HEK293 (cell line): Measurements from ENCODE around the gene SLFN5.
A peak's percentile ranks its signal among the peaks of the same experiment; 100 is the strongest.
"Not testable (repeated sequence)": the region's sequence is repeated elsewhere in the genome, so short reads cannot be mapped to it uniquely, and the experiment has no call there.

Experiments
- CTCF ChIA-PET: fragments of 350-600 bp; formaldehyde crosslinking; extraction: SDS; loops from one replicate; lab custom pipeline; 2021; ENCODE audit warnings: antibody characterized with exemption; lab: Yijun Ruan, JAX
- POLR2A ChIA-PET: fragments of 300-600 bp; formaldehyde crosslinking; extraction: SDS; loops from one replicate; lab custom pipeline; 2020; ENCODE audit warnings: antibody characterized with exemption, inconsistent platforms; lab: Yijun Ruan, JAX
- H3K27ac ChIP-seq: fragments of 200-500 bp; sonication (Bioruptor generic); 2 replicates; pipeline ENCODE4 v1.5.1; 2014; ENCODE audit warnings: low read depth, low read length, control low read depth, inconsistent platforms; ENCODE audit errors: extremely low read depth
- H3K36me3 ChIP-seq, 2 experiments: fragments of 200-500 bp in 1 of 2; sonication (Bioruptor generic) in 1 of 2; 1 replicate in 1 of 2; 2 replicates in 1 of 2; pipeline ENCODE4 v1.5.1; 2014 to 2017; ENCODE audit warnings: inconsistent platforms in 2 of 2, low read length in 2 of 2; ENCODE audit not compliant: control insufficient read depth in 2 of 2, insufficient read depth in 1 of 2
- H3K4me1 ChIP-seq: fragments of 200-500 bp; sonication (Bioruptor generic); 2 replicates; pipeline ENCODE4 v1.5.1; 2014; ENCODE audit warnings: mild to moderate bottlenecking, low read length, inconsistent platforms; ENCODE audit not compliant: control insufficient read depth, insufficient read depth
- H3K4me3 ChIP-seq: 2 replicates; pipeline ENCODE4 v1.5.1; 2011; ENCODE audit warnings: low read depth, mild to moderate bottlenecking, control low read depth, low read length, moderate library complexity
- H3K9me3 ChIP-seq: fragments of 200-500 bp; sonication (Bioruptor generic); 2 replicates; pipeline ENCODE4 v1.5.1; 2014; ENCODE audit warnings: low read depth, low read length, inconsistent platforms; ENCODE audit not compliant: control insufficient read depth, insufficient read depth
- CTCF ChIP-seq: fragments of 450-650 bp; formaldehyde crosslinking; IDR thresholded peaks from 2 replicates; pipeline ENCODE4 v1.5.1; 2016; ENCODE audit warnings: missing biosample characterization, missing genetic modification characterization
- KLF17 ChIP-seq: fragments of 450-650 bp; formaldehyde crosslinking; IDR thresholded peaks from 2 replicates; pipeline ENCODE4 v1.5.1; 2016; ENCODE audit warnings: missing biosample characterization, missing genetic modification characterization
- KLF8 ChIP-seq: fragments of 450-650 bp; formaldehyde crosslinking; IDR thresholded peaks from 2 replicates; pipeline ENCODE4 v1.5.1; 2016; ENCODE audit warnings: missing biosample characterization, missing genetic modification characterization
- ZBTB21 ChIP-seq: fragments of 450-650 bp; formaldehyde crosslinking; IDR thresholded peaks from 2 replicates; pipeline ENCODE4 v1.5.1; 2017; ENCODE audit warnings: missing biosample characterization, missing genetic modification characterization
- ZBTB8A ChIP-seq: fragments of 450-650 bp; formaldehyde crosslinking; IDR thresholded peaks from 2 replicates; pipeline ENCODE4 v1.5.1; 2016; ENCODE audit warnings: missing biosample characterization, missing genetic modification characterization
- ZFP41 ChIP-seq: fragments of 450-650 bp; formaldehyde crosslinking; IDR thresholded peaks from 2 replicates; pipeline ENCODE4 v1.5.1; 2016; ENCODE audit warnings: missing biosample characterization, missing genetic modification characterization, borderline replicate concordance
- ZNF211 ChIP-seq: fragments of 450-650 bp; formaldehyde crosslinking; IDR thresholded peaks from 2 replicates; pipeline ENCODE4 v1.5.1; 2016; ENCODE audit warnings: low read depth, missing biosample characterization, missing genetic modification characterization
- ZNF449 ChIP-seq: fragments of 450-650 bp; formaldehyde crosslinking; IDR thresholded peaks from 2 replicates; pipeline ENCODE4 v1.5.1; 2017; ENCODE audit warnings: missing biosample characterization, mild to moderate bottlenecking, missing genetic modification characterization, moderate library complexity
- ZNF510 ChIP-seq: fragments of 450-650 bp; formaldehyde crosslinking; IDR thresholded peaks from 2 replicates; pipeline ENCODE4 v1.5.1; 2018; ENCODE audit warnings: mild to moderate bottlenecking, missing genetic modification characterization, missing biosample characterization; ENCODE audit not compliant: insufficient replicate concordance
- ZNF513 ChIP-seq: fragments of 450-650 bp; IDR thresholded peaks from 2 replicates; pipeline ENCODE4 v1.5.1; 2018; ENCODE audit warnings: missing biosample characterization, missing genetic modification characterization
- ZNF529 ChIP-seq: fragments of 450-650 bp; formaldehyde crosslinking; IDR thresholded peaks from 2 replicates; pipeline ENCODE4 v1.5.1; 2017; ENCODE audit warnings: missing genetic modification characterization, missing biosample characterization; ENCODE audit not compliant: insufficient replicate concordance
- ZNF670 ChIP-seq: fragments of 450-650 bp; formaldehyde crosslinking; IDR thresholded peaks from 2 replicates; pipeline ENCODE4 v1.5.1; 2016; ENCODE audit warnings: missing biosample characterization, missing genetic modification characterization, low read depth
- ZNF677 ChIP-seq: fragments of 450-650 bp; IDR thresholded peaks from 2 replicates; pipeline ENCODE4 v1.5.0; 2018; ENCODE audit warnings: missing biosample characterization, mild to moderate bottlenecking, missing genetic modification characterization, moderate library complexity

Gene SLFN5

GRCh38 chr17:35242805-35243560 lies at the start of gene SLFN5 (continued):
- TF ChIP-seq ZNF449 (tag by site-specific recombination) (no peak), KLF17 (tag by site-specific recombination) (0 out of 2 replicates have a peak, but pooled peaks have one; percentile 14), ZBTB21 (tag by site-specific recombination) (no peak), ZNF513 (tag by site-specific recombination) (no peak), CTCF (tag by site-specific recombination) (peak; percentile 37), ZNF510 (no peak)

- H3K27ac ChIP-seq, CTCF ChIA-PET, H3K4me3 ChIP-seq, POLR2A ChIA-PET, H3K9me3 ChIP-seq, H3K4me1 ChIP-seq, H3K36me3 ChIP-seq: not testable (repeated sequence)
These were observed 48.9 kb upstream of the SLFN5 start, which contains the start of gene SLC35G3 for GRCh38 chr17:35194001-35194400. Gene SLC35G3 (minus strand): TSS chr17:35194393. CDS start chr17:35194307, 86 bp downstream.

GRCh38 chr17:35195062-35195461 lies 47.8 kb upstream of the SLFN5 start:
- H3K4me3 ChIP-seq, CTCF ChIA-PET, POLR2A ChIA-PET, H3K36me3 ChIP-seq, H3K4me1 ChIP-seq, H3K27ac ChIP-seq, H3K9me3 ChIP-seq: not testable (repeated sequence)

- H3K4me3 ChIP-seq, H3K27ac ChIP-seq, CTCF ChIA-PET, H3K9me3 ChIP-seq, H3K4me1 ChIP-seq, POLR2A ChIA-PET, H3K36me3 ChIP-seq: not testable (repeated sequence)
- TF ChIP-seq ZNF529 = peak; percentile 52
These were observed 40.3 kb upstream of the SLFN5 start for GRCh38 chr17:35202582-35202981.

GRCh38 chr17:35210741-35211140 lies 32.1 kb upstream of the SLFN5 start:
- ChIA-PET CTCF (interaction anchor here (0.6 to 0.7 kb wide), 2 partner anchors 102 to 162 kb away, joined by 3 to 5 read pairs; no protein-coding TSS in a partner anchor), POLR2A (no interaction called here)
- Histone ChIP-seq H3K4me1 (no peaks in the 10 kb centered on the region), H3K36me3 (no peaks in the 10 kb centered on the region), H3K9me3 (no peaks in the 10 kb centered on the region), H3K4me3 (no peak overlapping the region), H3K27ac (no peak overlapping the region)
- TF ChIP-seq ZBTB8A (tag by site-specific recombination) (no peak), ZFP41 (tag by site-specific recombination) (no peak), ZNF670 (tag by site-specific recombination) (no peak), KLF8 (no peak), ZNF211 (tag by site-specific recombination) (no peak), ZNF677 (tag by site-specific recombination) (no peak)
